ENCODE results near the gene THRB. TPM values are rescaled to one million over a fixed set of nuclear protein-coding genes. Genes with fewer than 3 reads are reported as not detected.

THRB gene
- total RNA-seq, 1 donor from 2014 or later, result not detected

DNA sequence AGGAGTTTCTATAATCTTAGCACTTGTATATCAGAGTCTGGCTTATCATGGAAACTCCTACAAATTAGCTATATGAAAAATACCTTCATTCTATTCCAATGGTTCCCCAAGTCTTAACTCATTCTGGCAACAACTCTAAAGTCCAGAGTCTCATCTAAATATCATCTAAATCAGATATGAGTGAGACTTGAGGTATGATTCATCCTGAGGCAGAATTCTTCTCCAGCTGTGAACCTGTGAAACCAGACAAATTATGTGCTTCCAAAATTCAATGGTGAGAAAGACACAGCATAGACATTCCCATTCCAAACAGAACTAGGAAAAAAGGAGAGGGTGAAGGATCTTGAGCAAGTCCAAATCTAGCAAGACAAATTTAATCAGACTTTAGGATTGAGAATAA lies 138.8 kb downstream of the THRB start:
- intact Hi-C loops (cut with micrococcal nuclease), result no loop called here

DNA sequence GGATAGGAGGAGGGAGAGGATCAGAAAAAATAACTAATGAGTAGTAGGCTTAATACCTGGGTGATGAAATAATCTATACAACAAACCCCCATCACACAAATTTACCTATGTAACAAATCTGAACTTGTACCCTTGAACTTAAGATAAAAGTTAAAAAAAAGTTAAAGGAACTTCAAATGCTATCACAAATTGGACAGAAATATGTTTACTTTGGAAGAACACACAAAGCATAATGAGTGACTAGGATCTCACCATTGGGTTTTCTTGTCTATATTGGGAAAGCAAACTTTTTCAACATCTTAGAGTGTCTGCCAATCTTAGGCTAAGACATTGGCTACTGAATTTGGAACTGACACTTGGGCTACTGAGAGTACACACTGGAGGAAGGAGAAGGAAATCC lies 140.4 kb downstream of the THRB start:
- intact Hi-C loops (cut with micrococcal nuclease), result no loop called here

- intact Hi-C loops (cut with micrococcal nuclease), result no loop called here
Observed at GRCh38 chr3:24352893-24353553, 141.6 kb downstream of the THRB start.

DNA sequence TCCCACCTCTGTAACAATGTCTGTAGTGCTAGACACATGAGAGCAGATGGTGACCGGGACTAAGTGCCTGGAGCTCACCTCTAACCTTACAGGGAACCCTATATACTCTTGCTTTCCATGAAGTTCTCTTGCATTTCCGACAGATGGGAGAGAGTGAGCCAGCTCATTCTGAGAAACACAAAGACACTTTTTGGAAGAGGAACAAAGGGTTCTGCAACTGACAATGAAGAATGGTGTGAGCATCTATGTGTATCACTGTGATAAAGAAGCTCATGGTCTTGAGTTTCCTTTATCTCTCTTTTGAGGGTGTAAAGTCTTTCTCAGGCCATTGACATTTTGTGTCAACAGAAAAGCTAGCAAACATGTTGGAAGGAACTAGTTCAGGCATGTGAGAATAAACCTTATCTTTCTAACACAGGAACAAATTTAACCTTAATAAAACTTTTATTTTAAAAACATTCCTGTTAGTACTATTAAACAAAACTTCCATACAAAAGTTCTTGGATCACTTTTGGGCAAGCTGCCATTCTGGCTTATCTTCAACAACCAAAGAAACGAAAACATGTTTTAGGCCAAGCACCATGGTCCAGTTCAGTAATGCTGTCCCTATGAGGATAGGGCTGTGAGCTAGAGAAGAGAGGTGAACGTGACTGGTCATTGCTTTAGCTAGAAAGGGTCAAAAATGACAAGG lies 142.7 kb downstream of the THRB start:
- intact Hi-C loops (cut with micrococcal nuclease), result no loop called here

- intact Hi-C loops (cut with micrococcal nuclease), result no loop called here
Observed at GRCh38 chr3:24349367-24350019, 145.2 kb downstream of the THRB start.

DNA sequence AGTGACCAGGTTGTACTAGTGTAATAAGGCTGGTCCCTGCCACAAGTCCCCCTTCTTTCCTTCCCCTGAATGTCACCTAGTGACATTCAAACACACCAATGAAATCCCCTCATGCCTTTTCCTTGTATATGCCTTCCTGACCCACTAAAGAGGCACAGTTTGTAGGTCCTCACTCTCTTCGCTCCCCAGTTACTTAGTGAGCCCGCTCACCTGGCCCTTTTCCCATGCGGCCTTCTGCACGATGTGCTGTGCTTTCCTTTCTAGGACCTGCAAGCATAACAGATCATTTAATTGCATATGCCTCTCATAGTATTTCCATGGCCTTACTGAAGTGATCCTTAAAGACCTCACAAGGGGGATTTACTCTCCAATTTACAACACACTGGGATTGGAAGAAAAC lies 146.3 kb downstream of the THRB start:
- intact Hi-C loops (cut with micrococcal nuclease), result no loop called here

DNA sequence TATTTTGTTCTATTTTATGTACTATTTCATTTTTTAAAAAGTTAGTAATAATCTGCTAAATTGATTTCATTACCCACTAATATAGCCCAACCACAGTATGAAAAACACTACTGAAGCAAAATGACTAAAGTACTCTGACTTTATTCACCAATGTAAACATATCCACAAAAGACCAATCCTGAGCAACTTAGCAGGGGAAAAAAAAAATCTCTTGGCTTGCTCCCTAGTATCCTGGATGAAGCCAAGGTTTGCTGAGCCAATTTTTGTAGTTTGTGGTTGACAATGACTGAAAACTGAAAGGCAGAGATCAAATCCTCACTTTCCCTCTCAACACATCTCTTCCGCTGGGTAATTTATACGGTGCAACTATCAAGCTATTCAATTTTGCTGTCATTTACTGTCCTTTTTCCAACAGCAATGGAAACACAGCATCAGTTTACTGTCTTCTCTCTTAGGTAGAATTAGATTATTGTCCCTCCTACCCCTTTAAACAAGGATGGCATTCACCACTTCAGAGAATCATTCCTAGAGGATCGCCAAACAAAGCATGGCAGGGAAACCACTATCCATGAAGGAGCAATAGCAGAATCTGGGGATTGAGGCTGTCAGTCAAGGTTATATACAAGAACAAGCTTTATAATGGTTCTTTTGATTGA lies 149.7 kb downstream of the THRB start:
- intact Hi-C loops (cut with micrococcal nuclease), result no loop called here

DNA sequence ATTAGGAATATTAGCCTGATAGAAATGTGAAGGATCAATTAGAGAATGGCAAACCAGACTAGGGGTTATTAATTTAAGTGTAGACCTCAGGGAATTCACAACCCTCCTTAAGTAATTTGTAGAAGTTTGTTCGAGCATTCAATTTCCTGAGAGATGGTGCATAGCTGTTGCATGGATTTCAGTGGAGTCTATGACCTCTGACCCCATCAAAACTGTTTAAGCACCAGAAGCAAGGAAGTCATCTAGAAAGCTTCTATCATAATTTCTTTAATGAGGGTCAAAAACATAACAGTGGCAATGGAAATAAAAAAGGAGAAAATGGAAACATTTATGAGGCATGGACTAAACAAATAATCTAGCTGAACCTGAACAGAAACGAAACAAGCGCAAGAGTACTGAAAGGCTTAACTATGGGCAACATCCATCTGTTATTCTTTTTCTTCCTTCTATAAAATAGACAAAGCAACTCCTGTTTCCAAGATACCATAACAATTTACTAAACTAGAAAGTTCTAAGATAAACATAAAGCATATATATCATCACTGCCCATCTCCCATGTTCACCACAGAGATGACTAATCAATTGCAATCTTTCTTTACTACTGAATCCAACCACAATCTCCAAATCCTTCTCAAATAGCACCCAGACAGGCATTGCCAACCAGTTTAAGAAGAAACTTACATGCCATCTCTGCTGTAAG lies 151.4 kb downstream of the THRB start:
- intact Hi-C loops (cut with micrococcal nuclease), result no loop called here

DNA sequence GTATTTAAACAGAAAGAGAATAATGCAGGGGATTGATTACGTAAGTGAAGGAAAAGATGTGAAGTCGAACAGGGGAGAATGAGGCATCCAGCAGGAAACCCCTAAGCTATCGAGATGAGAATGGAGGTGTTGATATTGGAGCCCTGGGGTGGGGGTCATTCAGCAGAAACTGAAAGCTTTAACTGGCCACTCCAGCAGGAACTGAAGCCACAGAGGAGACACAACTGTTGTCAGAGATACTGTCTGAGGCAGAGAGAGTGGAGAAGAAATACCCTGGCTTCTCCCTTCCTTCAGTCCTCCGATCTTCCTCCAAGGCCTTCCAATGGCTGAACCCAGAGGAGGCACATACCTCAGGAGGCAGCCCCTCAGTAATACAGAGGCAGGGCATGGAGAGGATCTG lies 152.4 kb downstream of the THRB start:
- intact Hi-C loops (cut with micrococcal nuclease), result no loop called here

GRCh38 chr3:24341668-24342067 lies 153.0 kb downstream of the THRB start:
- intact Hi-C loops (cut with micrococcal nuclease), result no loop called here

DNA sequence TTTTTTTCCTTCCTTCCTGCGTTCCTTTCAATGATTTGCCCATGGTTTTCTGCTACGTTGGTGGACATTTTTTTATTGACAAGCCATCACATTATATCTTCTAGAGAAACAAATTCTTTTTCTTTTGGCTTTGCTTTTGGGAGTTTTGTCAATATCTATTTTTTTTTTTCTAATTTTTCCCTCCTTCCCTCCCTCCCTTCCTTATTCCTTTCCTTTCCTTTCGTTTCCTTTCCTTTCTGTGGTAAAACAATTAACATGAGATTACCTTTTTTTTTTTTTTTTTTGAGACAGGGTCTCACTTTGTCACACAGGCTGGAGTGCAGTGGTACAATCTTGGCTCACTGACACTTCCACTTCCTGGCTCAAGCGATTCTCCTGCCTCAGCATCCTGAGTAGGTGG lies 153.7 kb downstream of the THRB start:
- intact Hi-C loops (cut with micrococcal nuclease), result no loop called here

- intact Hi-C loops (cut with micrococcal nuclease), result no loop called here
Observed at GRCh38 chr3:24340161-24340560, 154.5 kb downstream of the THRB start.

DNA sequence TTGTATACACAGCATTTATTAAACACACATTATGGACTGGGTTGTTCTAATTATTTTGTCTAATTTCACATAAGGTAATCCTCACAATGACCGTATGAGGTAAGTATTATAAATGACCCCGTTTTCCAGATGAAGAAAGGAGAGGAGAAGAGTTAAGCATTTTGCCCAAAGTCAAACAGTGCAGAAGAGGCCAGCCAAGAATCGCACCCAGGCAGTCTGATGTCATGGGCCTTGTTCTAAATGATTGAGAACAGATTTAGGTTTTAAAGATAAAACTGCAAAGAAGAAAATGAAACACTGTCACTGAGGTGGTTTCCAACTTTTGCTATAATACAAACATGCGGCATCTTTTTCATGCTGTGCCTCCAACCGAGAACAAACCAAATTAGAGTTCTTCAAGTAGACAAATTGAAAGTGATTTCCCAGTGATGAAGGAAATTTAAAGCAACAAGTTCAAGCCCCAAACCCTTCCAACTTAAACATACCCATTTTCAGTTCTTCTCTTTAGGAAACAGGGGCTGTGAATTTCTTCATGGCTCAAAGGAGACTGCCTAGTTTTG lies 155.3 kb downstream of the THRB start:
- intact Hi-C loops (cut with micrococcal nuclease), result no loop called here

DNA sequence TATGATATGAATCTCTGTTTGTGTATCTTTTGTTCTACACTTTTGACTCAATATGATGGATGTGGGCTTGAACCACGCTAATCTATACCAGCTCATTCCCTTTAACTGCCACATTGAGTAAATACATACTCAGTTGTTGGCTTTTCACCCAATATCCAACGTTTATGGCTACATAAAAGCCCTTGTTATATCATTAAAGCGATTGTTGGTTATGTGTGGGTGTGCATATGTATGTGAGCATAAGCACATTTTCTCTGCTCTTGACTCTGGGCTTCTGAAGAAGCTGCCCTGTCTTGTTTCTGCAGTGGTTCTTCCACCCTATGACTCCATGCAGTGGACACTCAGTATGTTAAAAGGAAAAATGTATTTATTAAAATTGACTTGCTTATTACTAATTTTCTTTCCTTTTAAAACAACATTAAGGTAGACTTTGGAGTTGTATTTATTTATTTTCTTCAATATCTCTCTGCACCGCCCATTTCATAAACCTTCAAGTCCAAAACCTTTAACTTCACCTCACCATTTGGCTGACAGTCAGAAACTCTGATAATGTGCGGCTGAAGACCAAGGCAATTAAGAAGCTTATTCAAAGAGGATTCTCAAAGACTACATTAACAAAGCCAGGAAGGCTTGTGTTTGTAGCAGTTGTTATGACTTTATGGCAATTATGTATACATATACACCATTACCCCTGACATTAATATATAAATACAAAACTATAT lies 156.1 kb downstream of the THRB start:
- intact Hi-C loops (cut with micrococcal nuclease), result no loop called here

DNA sequence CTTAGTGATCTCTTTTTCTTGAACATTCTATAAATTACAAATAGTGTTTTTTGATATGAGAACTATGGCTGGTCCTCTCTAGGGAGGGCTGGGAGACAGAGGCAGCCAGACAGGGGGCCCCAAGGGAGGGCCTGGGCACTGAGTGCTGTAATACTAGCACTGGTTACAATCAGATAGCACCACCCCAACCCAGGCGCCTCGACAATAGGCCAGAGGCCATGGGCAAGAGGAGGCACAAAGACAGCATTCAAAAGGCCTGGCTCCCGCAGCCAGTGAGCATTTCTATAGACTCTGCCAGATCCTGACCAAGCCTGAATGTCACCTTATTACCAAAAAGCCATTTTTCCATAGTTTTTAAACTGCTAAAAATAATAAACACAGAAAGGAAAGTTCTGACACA lies 158.5 kb downstream of the THRB start:
- intact Hi-C loops (cut with micrococcal nuclease), result no loop called here

GRCh38 chr3:24332092-24332491 lies 162.6 kb downstream of the THRB start:
- intact Hi-C loops (cut with micrococcal nuclease), result no loop called here

DNA sequence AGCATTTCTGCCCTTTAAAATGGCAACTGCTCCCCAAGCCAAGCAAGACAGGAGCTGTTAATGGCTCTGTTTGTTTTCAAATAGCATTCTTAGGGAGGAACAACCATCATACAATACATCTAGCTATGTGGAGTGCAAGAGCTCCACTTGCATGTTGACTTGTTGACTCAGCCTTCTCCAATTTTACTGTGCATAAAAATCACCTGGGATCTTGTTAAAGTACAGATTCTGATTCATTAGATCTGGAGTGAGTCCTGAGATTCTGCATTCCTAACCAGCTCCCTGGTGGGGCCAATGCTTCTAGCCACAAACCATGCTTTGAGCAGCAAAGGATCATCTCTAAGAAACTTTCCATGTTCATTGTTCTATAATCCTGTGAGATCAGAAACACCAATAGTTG lies 171.4 kb downstream of the THRB start:
- intact Hi-C loops (cut with micrococcal nuclease), result no loop called here

DNA sequence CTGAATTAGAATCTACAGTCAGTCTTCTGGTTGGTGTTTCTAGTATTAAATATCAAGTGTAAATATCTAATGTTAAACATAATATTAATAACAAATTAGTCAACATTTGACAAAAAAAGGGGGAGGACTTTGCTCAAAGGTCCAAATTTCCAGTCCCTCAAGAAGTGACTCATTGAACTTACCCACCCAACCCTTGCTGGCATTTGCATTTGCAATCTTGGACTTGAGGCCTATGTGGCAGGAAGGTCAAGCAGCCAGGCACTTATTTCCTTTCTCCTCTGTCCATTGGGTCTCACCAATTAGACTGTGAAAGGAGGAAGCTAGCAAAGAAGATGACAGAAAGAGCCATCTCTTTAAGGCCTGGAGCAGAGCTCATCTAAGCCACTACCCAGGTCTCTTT lies 174.0 kb downstream of the THRB start:
- intact Hi-C loops (cut with micrococcal nuclease), result no loop called here

GRCh38 chr3:24318677-24319287 lies 175.9 kb downstream of the THRB start:
- intact Hi-C loops (cut with micrococcal nuclease), result no loop called here

DNA sequence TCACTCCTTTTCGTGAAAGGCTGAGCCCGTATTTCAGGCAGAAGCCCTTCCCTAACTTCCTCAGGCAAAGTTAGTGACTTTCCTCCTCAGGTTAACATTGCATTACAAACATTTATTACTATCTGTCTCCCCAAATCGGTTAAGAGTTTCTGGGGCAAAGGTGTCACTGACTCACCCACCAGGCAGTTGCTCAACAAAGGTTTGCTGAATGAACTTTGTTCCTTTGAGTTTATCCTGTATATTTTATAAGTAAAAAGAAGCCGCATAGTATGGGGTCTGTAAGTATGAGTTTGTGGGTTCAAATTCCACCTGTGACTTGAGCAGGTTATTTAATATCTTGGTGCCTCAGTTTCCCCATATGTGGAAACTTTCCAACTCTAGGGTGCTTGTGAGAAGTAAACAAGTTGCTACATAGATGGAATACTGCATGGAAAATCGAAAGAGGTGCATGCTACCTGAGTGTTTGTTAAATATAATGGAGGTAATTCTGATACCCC lies 177.7 kb downstream of the THRB start:
- intact Hi-C loops (cut with micrococcal nuclease), result no loop called here

Measured in T-helper 1 cell treated with Interleukin-12 subunit alpha and Interleukin-12 subunit beta and Interleukin-4 antibody, amounts not matched to agents 30 ng/mL and 1 ng/mL, for 36 hours (primary cell).